ENCODE results near the gene ANKDD1B. TPM values are rescaled to one million over a fixed set of nuclear protein-coding genes. Genes with fewer than 3 reads are reported as not detected.
A peak's percentile ranks its signal among the peaks of the same experiment; 100 is the strongest.

ANKDD1B gene
- total and polyA plus RNA-seq, 2 of the 13 experiments (the other 11 are each of a cell fraction or from before 2014, with no cell fraction given), result 0.12 to 0.27 TPM

DNA sequence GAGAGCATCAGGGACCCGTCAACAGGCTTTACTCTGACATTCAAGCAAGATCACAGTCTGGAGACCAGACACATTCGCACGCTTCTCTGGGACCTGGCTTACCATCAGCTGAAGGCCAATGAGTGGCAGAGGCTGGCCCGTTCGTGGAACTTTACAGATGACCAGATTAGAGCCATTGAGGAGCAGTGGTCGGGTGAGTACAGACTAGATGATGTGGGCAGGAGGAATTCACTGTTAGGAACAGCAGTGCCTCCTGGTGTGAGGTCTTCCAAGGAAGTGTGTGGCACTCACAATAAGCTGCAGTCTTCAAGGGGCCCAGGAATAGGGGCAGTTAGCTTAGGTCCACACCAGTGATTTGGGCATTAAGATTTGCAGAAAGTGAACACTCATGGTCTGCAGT, 55.5 kb downstream of the ANKDD1B start (continued):
- TF ChIP-seq, protein P1, sequence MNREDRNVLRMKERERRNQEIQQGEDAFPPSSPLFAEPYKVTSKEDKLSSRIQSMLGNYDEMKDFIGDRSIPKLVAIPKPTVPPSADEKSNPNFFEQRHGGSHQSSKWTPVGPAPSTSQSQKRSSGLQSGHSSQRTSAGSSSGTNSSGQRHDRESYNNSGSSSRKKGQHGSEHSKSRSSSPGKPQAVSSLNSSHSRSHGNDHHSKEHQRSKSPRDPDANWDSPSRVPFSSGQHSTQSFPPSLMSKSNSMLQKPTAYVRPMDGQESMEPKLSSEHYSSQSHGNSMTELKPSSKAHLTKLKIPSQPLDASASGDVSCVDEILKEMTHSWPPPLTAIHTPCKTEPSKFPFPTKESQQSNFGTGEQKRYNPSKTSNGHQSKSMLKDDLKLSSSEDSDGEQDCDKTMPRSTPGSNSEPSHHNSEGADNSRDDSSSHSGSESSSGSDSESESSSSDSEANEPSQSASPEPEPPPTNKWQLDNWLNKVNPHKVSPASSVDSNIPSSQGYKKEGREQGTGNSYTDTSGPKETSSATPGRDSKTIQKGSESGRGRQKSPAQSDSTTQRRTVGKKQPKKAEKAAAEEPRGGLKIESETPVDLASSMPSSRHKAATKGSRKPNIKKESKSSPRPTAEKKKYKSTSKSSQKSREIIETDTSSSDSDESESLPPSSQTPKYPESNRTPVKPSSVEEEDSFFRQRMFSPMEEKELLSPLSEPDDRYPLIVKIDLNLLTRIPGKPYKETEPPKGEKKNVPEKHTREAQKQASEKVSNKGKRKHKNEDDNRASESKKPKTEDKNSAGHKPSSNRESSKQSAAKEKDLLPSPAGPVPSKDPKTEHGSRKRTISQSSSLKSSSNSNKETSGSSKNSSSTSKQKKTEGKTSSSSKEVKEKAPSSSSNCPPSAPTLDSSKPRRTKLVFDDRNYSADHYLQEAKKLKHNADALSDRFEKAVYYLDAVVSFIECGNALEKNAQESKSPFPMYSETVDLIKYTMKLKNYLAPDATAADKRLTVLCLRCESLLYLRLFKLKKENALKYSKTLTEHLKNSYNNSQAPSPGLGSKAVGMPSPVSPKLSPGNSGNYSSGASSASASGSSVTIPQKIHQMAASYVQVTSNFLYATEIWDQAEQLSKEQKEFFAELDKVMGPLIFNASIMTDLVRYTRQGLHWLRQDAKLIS (CRISPR knock-in tag; IDR thresholded peaks at IDR 0.05), result no peak

DNA sequence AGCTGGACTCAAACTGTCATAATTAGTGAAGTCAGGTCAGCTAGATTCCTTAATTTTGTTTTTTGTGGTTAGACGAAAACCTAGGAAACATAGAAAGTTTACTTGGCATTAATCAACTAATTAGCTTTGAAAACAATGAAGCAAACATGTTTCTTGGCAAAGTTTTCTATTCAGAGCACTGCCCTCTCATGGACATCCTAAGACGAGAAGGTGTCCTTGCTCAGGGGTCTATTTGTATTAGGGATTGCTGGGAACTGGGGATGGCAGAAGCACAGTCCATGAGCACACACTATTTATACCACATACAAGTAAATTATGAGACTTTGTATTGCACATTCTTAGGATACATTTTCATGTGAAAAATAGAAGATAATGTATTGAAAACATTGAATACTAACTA, 56.3 kb downstream of the ANKDD1B start:
- H2AFZ ChIP-seq (ENCODE audit: low read length), result no peak overlapping the region
- no peaks in the 10 kb centered on the region for H3K36me3 ChIP-seq (replicated peaks in 1 of 2; ENCODE audit: control insufficient read depth in 1 of 2, insufficient read depth in 2 of 2, low read length in 2 of 2)
- no TSS peak for BruUV-seq (replicated peaks)
- H3K27ac ChIP-seq (ENCODE audit: extremely low read length, insufficient read depth, low read length), result no peak overlapping the region
- DNase-seq (ENCODE audit: low spot score) (peak; percentile 20), FAIRE-seq (no peak), ATAC-seq (0 out of 3 replicates have a peak, but pooled peaks have one; percentile 20)
- peak; percentile 42 for TF ChIP-seq CTCF (CRISPR knock-in tag; IDR thresholded peaks at IDR 0.05)
- no peak for TF ChIP-seq PLSCR1 (CRISPR knock-in tag; IDR thresholded peaks at IDR 0.05; ENCODE audit: borderline replicate concordance)
- peak; percentile 15; the same call in 1 of the 2 replicates for TF ChIP-seq STAG1 (CRISPR knock-in tag; IDR thresholded peaks at IDR 0.05)
- WGBS (ENCODE audit: low lambda C conversion rate), result 9% methylated on average over 2 of the region's 2 CpGs
- no peaks in the 10 kb centered on the region for H4K20me1 ChIP-seq (ENCODE audit: insufficient read depth, low read length)
- H3K4me2 ChIP-seq (ENCODE audit: low read depth, low read length), result no peak overlapping the region
- H3K79me2 ChIP-seq (ENCODE audit: insufficient read depth, low read length), result no peaks in the 10 kb centered on the region
- intact Hi-C loops (cut with micrococcal nuclease; ENCODE audit: unreplicated experiment) (no loop called here), in situ Hi-C loops (cut with HindIII; ENCODE audit: extremely low pct_ligation_motif_present, low pct_unique_long_range_greater_than_20kb) (no loop called here)
- no peaks in the 10 kb centered on the region for H3K9me3 ChIP-seq (ENCODE audit: low read length)
- CTCF ChIA-PET (ENCODE audit: low intra/inter-chr PET ratio, low total read pairs), result no interaction called here
- no peak overlapping the region for H3K9ac ChIP-seq (ENCODE audit: insufficient read depth, low read depth, low read length)
- no peaks in the 10 kb centered on the region for H3K27me3 ChIP-seq (ENCODE audit: control insufficient read depth in 1 of 2, insufficient read depth in 2 of 2, low read length in 2 of 2)
- no peak overlapping the region for H3K4me3 ChIP-seq (replicated peaks in 1 of 3; ENCODE audit: insufficient read depth in 1 of 3, low read depth in 2 of 3, low read length in 3 of 3)
- H3K4me1 ChIP-seq (ENCODE audit: insufficient read depth, low read length), result peaks cover 19% of the 10 kb centered on the region
- POLR2A ChIA-PET, result no interaction called here
